ENCODE data around the gene CES1. TPM values are rescaled to one million over a fixed set of nuclear protein-coding genes. Genes with fewer than 3 reads are reported as not detected.
"Not testable (repeated sequence)": the region's sequence is repeated elsewhere in the genome, so short reads cannot be mapped to it uniquely, and the experiment has no call there.

Gene CES1
- total and polyA plus RNA-seq, 9 donors, result 1.5 to 114 (median 24.6) TPM

- WGBS, 3 donors, result 70 to 83% (median 80%) methylated on average over 4 of the region's 4 CpGs
- Histone ChIP-seq H3K27me3 (no peaks in the 10 kb centered on the region), H3K9me3 (no peaks in the 10 kb centered on the region), H3K4me1 (ENCODE audit: insufficient read depth) (no peaks in the 10 kb centered on the region), H3K27ac (no peak overlapping the region), H3K4me3 (no peak overlapping the region), H3K36me3 (no peaks in the 10 kb centered on the region)
- TF ChIP-seq POLR2A (IDR thresholded peaks at IDR 0.05), result no peak
- TF ChIP-seq, protein P1, sequence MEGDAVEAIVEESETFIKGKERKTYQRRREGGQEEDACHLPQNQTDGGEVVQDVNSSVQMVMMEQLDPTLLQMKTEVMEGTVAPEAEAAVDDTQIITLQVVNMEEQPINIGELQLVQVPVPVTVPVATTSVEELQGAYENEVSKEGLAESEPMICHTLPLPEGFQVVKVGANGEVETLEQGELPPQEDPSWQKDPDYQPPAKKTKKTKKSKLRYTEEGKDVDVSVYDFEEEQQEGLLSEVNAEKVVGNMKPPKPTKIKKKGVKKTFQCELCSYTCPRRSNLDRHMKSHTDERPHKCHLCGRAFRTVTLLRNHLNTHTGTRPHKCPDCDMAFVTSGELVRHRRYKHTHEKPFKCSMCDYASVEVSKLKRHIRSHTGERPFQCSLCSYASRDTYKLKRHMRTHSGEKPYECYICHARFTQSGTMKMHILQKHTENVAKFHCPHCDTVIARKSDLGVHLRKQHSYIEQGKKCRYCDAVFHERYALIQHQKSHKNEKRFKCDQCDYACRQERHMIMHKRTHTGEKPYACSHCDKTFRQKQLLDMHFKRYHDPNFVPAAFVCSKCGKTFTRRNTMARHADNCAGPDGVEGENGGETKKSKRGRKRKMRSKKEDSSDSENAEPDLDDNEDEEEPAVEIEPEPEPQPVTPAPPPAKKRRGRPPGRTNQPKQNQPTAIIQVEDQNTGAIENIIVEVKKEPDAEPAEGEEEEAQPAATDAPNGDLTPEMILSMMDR (IDR thresholded peaks at IDR 0.05), result no peak
- no peak for TF ChIP-seq EP300 (IDR thresholded peaks at IDR 0.05)
- intact Hi-C loops (cut with DNase I), result no loop called here
- DNase-seq, result no peak
Measured at GRCh38 chr16:55861288-55861687, 28.4 kb upstream of the CES1 start.

DNA sequence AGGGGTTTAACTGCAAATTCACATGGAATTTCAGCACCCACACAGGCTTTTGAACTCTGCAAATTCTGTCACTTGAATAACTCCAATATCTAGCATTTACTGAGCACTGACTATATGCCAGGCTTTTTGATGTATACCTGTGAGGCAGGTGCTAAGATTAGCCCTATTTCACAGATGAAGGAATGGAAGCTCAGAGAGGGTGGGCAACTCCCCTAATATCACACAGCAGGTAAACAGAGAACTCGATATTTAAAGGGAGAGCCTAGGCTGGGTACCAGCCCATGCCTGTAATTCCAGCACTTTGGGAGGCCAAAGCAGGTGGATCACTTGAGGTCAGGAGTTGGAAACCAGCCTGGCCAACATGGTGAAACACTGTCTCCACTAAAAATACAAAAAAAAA lies 24.8 kb upstream of the CES1 start:
- H3K4me3 ChIP-seq; H3K27ac ChIP-seq; DNase-seq; H3K4me1 ChIP-seq (ENCODE audit: insufficient read depth); H3K36me3 ChIP-seq; H3K27me3 ChIP-seq; intact Hi-C loops (cut with DNase I); H3K9me3 ChIP-seq: not testable (repeated sequence)
- WGBS, 3 donors, result 65 to 88% (median 83%) methylated on average over 1 of the region's 1 CpG

DNA sequence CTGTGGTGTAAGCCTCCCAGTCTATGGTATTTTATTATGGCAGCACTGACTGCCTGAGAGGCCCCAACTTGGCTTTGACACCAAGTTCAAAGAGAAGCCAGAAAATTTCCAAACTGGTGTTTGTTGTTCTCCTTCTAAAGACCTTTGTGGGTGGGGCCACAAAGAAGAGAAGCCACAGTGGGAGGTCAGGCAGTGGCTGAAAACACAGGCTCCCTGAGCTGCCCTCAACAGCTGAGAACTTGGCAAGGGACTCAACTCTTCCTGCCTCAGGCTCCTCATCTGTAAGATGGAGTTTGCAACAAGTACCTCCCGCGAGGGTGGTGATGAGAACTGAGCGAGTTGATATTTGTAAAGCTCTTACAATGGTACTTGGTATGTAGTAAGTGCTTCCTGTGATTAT lies 24.1 kb upstream of the CES1 start:
- no peak for DNase-seq

DNA sequence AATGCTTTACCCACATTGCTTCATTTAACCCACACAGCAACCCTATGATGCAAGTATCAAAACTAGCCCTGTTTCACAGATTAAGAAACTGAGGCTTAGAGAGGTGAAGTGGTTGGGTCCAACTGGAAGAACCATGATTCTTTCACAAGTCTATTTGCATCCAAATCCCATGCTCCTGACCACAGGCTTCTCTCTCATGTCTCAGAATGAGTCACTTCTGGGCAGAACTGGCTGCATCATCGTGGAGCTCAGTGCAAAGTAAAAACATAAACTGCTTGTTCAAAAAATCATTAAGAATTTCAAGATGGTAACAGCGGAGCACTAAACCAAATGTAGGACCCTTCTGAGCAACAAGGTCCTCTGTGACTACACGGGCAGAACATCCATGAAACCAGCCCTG lies 20.2 kb upstream of the CES1 start:
- no peaks in the 10 kb centered on the region for H3K4me1 ChIP-seq (ENCODE audit: insufficient read depth)
- H3K27me3 ChIP-seq, result no peaks in the 10 kb centered on the region
- H3K4me3 ChIP-seq, result no peak overlapping the region
- intact Hi-C loops (cut with DNase I), result no loop called here
- H3K27ac ChIP-seq, result no peak overlapping the region
- no peak for DNase-seq
- H3K9me3 ChIP-seq, result no peaks in the 10 kb centered on the region
- WGBS, 3 donors, result 60 to 63% (median 60%) methylated on average over 3 of the region's 3 CpGs
- no peaks in the 10 kb centered on the region for H3K36me3 ChIP-seq
- no peak for TF ChIP-seq EP300 (IDR thresholded peaks at IDR 0.05)
- TF ChIP-seq POLR2A (IDR thresholded peaks at IDR 0.05), result no peak
- TF ChIP-seq, protein P1 (IDR thresholded peaks at IDR 0.05), result no peak

More for the DNA sequence above, 24.1 kb upstream of the CES1 start:
- intact Hi-C loops (cut with DNase I), result no loop called here
- no peaks in the 10 kb centered on the region for H3K36me3 ChIP-seq
- no peak overlapping the region for H3K4me3 ChIP-seq
- H3K27me3 ChIP-seq, result no peaks in the 10 kb centered on the region
- H3K27ac ChIP-seq, result no peak overlapping the region
- H3K9me3 ChIP-seq, result no peaks in the 10 kb centered on the region
- no peaks in the 10 kb centered on the region for H3K4me1 ChIP-seq (ENCODE audit: insufficient read depth)
- TF ChIP-seq POLR2A (IDR thresholded peaks at IDR 0.05) (no peak), EP300 (IDR thresholded peaks at IDR 0.05) (no peak)
- TF ChIP-seq, protein P1 (IDR thresholded peaks at IDR 0.05), result no peak
- 77 to 83% (median 81%) methylated on average over 3 of the region's 3 CpGs for WGBS, 3 donors

DNA sequence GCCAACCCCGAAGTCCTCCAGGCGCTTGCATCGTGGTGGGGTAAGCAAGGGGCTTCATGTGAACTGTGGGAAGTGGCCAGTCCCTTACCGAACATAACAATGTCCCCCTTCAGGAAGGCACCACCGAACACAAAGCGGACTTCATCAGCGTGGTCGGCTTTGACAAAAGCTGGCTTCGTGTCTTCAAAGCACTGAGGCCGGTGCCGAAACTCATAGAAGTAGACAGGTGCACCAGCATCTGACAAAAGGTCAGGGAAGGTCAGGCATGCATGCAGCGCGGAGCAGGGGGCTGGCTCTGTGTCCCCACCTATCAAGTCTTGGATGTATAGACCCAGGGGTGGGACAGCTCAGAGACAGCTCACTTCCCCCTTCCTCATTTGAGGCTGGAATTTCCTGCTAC lies 16.6 kb upstream of the CES1 start:
- intact Hi-C loops (cut with DNase I), result loop anchor here in 3 of 4 donors (10.0 kb wide), 2 partner anchors 135 to 385 kb away; no protein-coding TSS in a partner anchor
- 79 to 83% (median 80%) methylated on average over 13 of the region's 13 CpGs for WGBS, 3 donors
- Histone ChIP-seq H3K9me3 (no peaks in the 10 kb centered on the region), H3K4me1 (ENCODE audit: insufficient read depth) (no peaks in the 10 kb centered on the region), H3K27me3 (no peaks in the 10 kb centered on the region), H3K36me3 (no peaks in the 10 kb centered on the region), H3K4me3 (no peak overlapping the region), H3K27ac (no peak overlapping the region)
- no peak for DNase-seq
- TF ChIP-seq POLR2A (IDR thresholded peaks at IDR 0.05) (no peak), EP300 (IDR thresholded peaks at IDR 0.05) (no peak)
- TF ChIP-seq, protein P1 (IDR thresholded peaks at IDR 0.05), result no peak

Data from ovary (tissue), 9 donors.